ENCODE measurements around the gene HPS1. TPM values are rescaled to one million over a fixed set of nuclear protein-coding genes. Genes with fewer than 3 reads are reported as not detected.

Gene HPS1
- total RNA-seq, 1 donor from 2014 or later, result 16.0 TPM

DNA sequence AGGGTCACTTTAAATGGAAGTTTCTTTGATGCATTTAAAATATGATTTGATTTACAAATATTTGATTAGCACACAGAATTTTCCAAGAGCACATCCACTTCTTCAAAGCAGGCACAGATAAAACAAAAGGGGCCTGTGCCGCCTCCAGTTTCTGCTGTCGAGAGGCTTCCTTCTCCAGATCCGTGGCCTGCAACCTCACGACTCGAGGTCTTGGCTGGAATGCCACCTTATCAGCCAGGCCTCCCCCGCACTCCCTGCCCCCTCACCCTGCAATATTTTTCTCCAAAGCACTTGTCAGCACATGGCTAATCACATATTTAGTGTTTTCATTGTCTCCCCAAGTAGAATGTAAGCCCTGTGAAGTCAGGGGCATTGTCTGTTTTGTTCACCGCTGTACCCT, 44.3 kb downstream of the HPS1 start:
- Mint-ChIP-seq H3K9me3 (no peaks in the 10 kb centered on the region), H3K27me3 (ENCODE audit: insufficient read depth, low read depth) (no peaks in the 10 kb centered on the region), H3K27ac (no peak overlapping the region), H3K4me1 (peaks cover 10% of the 10 kb centered on the region), H3K36me3 (no peaks in the 10 kb centered on the region), H3K4me3 (no peak overlapping the region)
- no peak overlapping the region for H3K27ac ChIP-seq
- H3K27me3 ChIP-seq, result no peaks in the 10 kb centered on the region
- H3K36me3 ChIP-seq, result no peaks in the 10 kb centered on the region
- no peaks in the 10 kb centered on the region for H3K4me1 ChIP-seq
- H3K4me2 ChIP-seq, result no peak overlapping the region
- H3K9me3 ChIP-seq (ENCODE audit: low read depth), result no peaks in the 10 kb centered on the region
- no peaks in the 10 kb centered on the region for H3F3A ChIP-seq (ENCODE audit: low read depth)
- H2AFZ ChIP-seq (replicated peaks), result no peak overlapping the region
- TF ChIP-seq EZH2phosphoT487 (IDR thresholded peaks at IDR 0.05), result no peak
- no peak for TF ChIP-seq EZH2 (IDR thresholded peaks at IDR 0.05)
- no peak for TF ChIP-seq CTCF (IDR thresholded peaks at IDR 0.05)
- no peaks in the 10 kb centered on the region for H3K79me2 ChIP-seq (ENCODE audit: low read depth)
- H3K9ac ChIP-seq, result no peak overlapping the region
- DNase-seq (ENCODE audit: low spot score), result no peak
- H4K20me1 ChIP-seq (ENCODE audit: low read depth), result no peaks in the 10 kb centered on the region
- no peak overlapping the region for H3K4me3 ChIP-seq

DNA sequence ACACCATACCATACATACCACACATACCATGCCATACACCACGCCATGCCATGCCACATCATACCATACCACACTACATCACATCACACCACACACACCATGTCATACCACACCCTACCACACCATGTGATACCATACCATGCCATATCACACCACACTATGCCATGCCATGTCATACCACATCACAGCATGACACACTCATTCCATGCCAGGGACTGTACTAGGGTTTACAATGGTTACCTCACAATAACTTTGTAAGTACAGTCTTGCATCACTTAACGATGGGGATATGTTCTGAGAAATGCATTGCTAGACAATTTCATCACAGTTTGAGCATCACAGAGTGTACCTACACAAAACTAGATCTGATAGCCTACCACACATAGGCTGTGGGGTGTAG, 46.3 kb downstream of the HPS1 start:
- Mint-ChIP-seq H3K27me3 (ENCODE audit: insufficient read depth, low read depth) (no peaks in the 10 kb centered on the region), H3K4me3 (no peak overlapping the region)
- H2AFZ ChIP-seq (replicated peaks), result no peak overlapping the region

DNA sequence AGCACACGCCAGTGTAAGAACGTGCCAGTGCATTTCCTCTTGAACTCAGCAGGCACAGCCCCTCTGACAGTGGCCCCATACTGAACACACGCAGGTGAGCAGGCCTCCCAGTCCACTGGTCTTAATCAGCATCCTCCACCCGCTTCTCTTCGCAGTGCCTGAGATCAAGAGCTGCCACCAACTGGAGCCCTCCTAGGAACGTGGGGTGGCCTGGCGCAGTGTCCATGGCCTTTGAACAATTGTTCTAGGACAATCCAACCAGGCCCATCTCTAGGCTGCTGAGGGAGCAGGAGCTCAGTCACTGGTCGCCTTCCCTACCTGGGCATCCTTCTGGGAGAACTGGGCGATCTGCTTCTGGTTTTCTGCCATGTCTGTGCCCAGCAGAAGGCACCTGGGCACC, 47.0 kb downstream of the HPS1 start:
- no peaks in the 10 kb centered on the region for H3K27me3 ChIP-seq
- Mint-ChIP-seq H3K4me1 (peaks cover 7% of the 10 kb centered on the region), H3K36me3 (peaks cover 2% of the 10 kb centered on the region), H3K27ac (no peak overlapping the region), H3K27me3 (ENCODE audit: insufficient read depth, low read depth) (peaks cover 3% of the 10 kb centered on the region), H3K9me3 (no peaks in the 10 kb centered on the region), H3K4me3 (no peak overlapping the region)
- H4K20me1 ChIP-seq (ENCODE audit: low read depth), result no peaks in the 10 kb centered on the region
- no peaks in the 10 kb centered on the region for H3K36me3 ChIP-seq
- no peak overlapping the region for H3K4me3 ChIP-seq
- no peaks in the 10 kb centered on the region for H3K79me2 ChIP-seq (ENCODE audit: low read depth)
- H3K27ac ChIP-seq, result no peak overlapping the region
- no peak overlapping the region for H3K4me2 ChIP-seq
- H3K9me3 ChIP-seq (ENCODE audit: low read depth), result no peaks in the 10 kb centered on the region
- TF ChIP-seq EZH2 (IDR thresholded peaks at IDR 0.05), result no peak
- no peak for TF ChIP-seq EZH2phosphoT487 (IDR thresholded peaks at IDR 0.05)
- no peak for TF ChIP-seq CTCF (IDR thresholded peaks at IDR 0.05)
- no peak overlapping the region for H2AFZ ChIP-seq (replicated peaks)
- DNase-seq (ENCODE audit: low spot score), result no peak
- no peaks in the 10 kb centered on the region for H3K4me1 ChIP-seq
- H3F3A ChIP-seq (ENCODE audit: low read depth), result no peaks in the 10 kb centered on the region
- H3K9ac ChIP-seq, result no peak overlapping the region

More for the DNA sequence above, 46.3 kb downstream of the HPS1 start:
- Mint-ChIP-seq H3K36me3 (peaks cover 2% of the 10 kb centered on the region), H3K4me1 (peaks cover 7% of the 10 kb centered on the region), H3K27ac (no peak overlapping the region), H3K9me3 (no peaks in the 10 kb centered on the region)
- no peak for TF ChIP-seq CTCF (IDR thresholded peaks at IDR 0.05)
- TF ChIP-seq EZH2 (IDR thresholded peaks at IDR 0.05), result no peak
- Histone ChIP-seq H3K27me3 (no peaks in the 10 kb centered on the region), H4K20me1 (ENCODE audit: low read depth) (no peaks in the 10 kb centered on the region), H3K36me3 (no peaks in the 10 kb centered on the region), H3K79me2 (ENCODE audit: low read depth) (no peaks in the 10 kb centered on the region), H3K4me3 (no peak overlapping the region), H3K27ac (no peak overlapping the region), H3K9ac (no peak overlapping the region), H3K9me3 (ENCODE audit: low read depth) (no peaks in the 10 kb centered on the region), H3K4me1 (no peaks in the 10 kb centered on the region), H3K4me2 (no peak overlapping the region), H3F3A (ENCODE audit: low read depth) (no peaks in the 10 kb centered on the region)
- DNase-seq (ENCODE audit: low spot score), result no peak

All from neural progenitor cell (in vitro differentiated cells).